MCF 10A (cell line): ENCODE results near the gene FERMT3. TPM values are rescaled to one million over a fixed set of nuclear protein-coding genes. Genes with fewer than 3 reads are reported as not detected.

ENCODE experiments used
- BruUV-seq: library from RNA; stranded (reverse); fragments of 400-500 nt; replicated peaks from 2 replicates; lab custom pipeline; 2021; lab: Mats Ljungman, UMichigan
- CTCF ChIA-PET: fragments of 300-600 bp; sonication (Branson Sonifier 250); formaldehyde crosslinking; extraction: SDS; loops from one replicate; lab custom pipeline; 2021; ENCODE audit warnings: antibody characterized with exemption, inconsistent platforms; lab: Yijun Ruan, JAX
- POLR2A ChIA-PET: fragments of 300-600, 350-650 bp; sonication (Branson Sonifier 250); formaldehyde crosslinking; extraction: SDS; loops from one replicate; lab custom pipeline; 2020; ENCODE audit warnings: antibody characterized with exemption, inconsistent platforms; lab: Yijun Ruan, JAX
- DNase-seq: peaks from one replicate; pipeline ENCODE4 v3.0.0-alpha.2; 2018; ENCODE audit not compliant: unreplicated experiment
- H3K27ac Mint-ChIP-seq: one replicate; pipeline ENCODE4 v1.8.0; 2022; ENCODE audit warnings: mild to moderate bottlenecking, low read depth, mixed read lengths; ENCODE audit not compliant: unreplicated experiment
- H3K27me3 Mint-ChIP-seq: one replicate; pipeline ENCODE4 v1.8.0; 2022; ENCODE audit warnings: mixed read lengths; ENCODE audit not compliant: insufficient read depth, unreplicated experiment
- H3K36me3 Mint-ChIP-seq: one replicate; pipeline ENCODE4 v1.8.0; 2022; ENCODE audit warnings: mild to moderate bottlenecking, moderate library complexity, mixed read lengths; ENCODE audit not compliant: insufficient read depth, unreplicated experiment
- H3K4me1 Mint-ChIP-seq: one replicate; pipeline ENCODE4 v1.8.0; 2022; ENCODE audit warnings: mixed read lengths; ENCODE audit not compliant: insufficient read depth, unreplicated experiment
- H3K4me3 Mint-ChIP-seq: one replicate; pipeline ENCODE4 v1.8.0; 2022; ENCODE audit warnings: mild to moderate bottlenecking, moderate library complexity, mixed read lengths; ENCODE audit not compliant: unreplicated experiment
- H3K9me3 Mint-ChIP-seq: one replicate; pipeline ENCODE4 v1.8.0; 2022; ENCODE audit warnings: mixed read lengths; ENCODE audit not compliant: unreplicated experiment
- intact Hi-C: fragments of 100-400 bp; cut with micrococcal nuclease; formaldehyde crosslinking; loops from 2 replicates; pipeline ENCODE4 v1.14.1; 2022
- total RNA-seq: library from RNA; stranded (reverse); gene quantifications from 2 replicates; pipeline ENCODE4 v1.2.3, GENCODE V29; 2022
- TF ChIP-seq, protein P1 (sequence below): fragments of 200-600 bp; IDR thresholded peaks from one replicate; pipeline ENCODE4 v1.8.0; 2022; ENCODE audit warnings: antibody characterized with exemption, mild to moderate bottlenecking; ENCODE audit not compliant: unreplicated experiment

FERMT3 gene
- total RNA-seq, 1 experiment from 2014 or later: 0.44 TPM

DNA sequence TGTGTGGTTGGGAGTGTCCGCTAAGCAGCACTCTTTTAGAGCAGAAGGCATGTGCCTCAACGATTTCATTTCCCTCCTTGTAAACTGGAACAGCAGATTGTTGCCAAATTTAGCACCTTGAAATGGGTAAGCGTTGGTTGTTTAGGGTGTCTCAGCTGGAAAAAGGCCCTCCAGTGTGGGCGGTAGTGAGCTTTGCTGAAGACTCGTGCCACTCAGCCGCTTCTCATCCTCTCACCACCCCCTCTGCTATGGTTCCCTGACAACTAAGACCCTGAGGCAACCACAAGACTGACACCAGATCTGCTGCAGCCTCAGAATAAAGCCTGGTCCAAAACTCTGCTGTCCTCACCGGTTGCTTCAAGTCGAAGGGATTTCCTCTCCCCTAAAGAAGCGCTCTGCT, 9.9 kb upstream of the FERMT3 start:
- DNase-seq: no peak
- intact Hi-C loops: no loop called here
- H3K27ac Mint-ChIP-seq: no peak overlapping the region
- ChIA-PET POLR2A (interaction anchor here (0.6 to 1.1 kb wide), 4 partner anchors 10 to 75 kb away, joined by 3 read pairs; partner anchors contain the start of gene FERMT3), CTCF (interaction anchor here (0.7 to 3.4 kb wide), 2 partner anchors 8 to 46 kb away, joined by 4 to 11 read pairs; no protein-coding TSS in a partner anchor)
- H3K4me1 Mint-ChIP-seq: no peaks in the 10 kb centered on the region
- H3K36me3 Mint-ChIP-seq: peaks cover 100% of the 10 kb centered on the region
- no peak overlapping the region for H3K4me3 Mint-ChIP-seq
- H3K27me3 Mint-ChIP-seq: no peaks in the 10 kb centered on the region
- BruUV-seq: no TSS peak
- TF ChIP-seq, protein P1, sequence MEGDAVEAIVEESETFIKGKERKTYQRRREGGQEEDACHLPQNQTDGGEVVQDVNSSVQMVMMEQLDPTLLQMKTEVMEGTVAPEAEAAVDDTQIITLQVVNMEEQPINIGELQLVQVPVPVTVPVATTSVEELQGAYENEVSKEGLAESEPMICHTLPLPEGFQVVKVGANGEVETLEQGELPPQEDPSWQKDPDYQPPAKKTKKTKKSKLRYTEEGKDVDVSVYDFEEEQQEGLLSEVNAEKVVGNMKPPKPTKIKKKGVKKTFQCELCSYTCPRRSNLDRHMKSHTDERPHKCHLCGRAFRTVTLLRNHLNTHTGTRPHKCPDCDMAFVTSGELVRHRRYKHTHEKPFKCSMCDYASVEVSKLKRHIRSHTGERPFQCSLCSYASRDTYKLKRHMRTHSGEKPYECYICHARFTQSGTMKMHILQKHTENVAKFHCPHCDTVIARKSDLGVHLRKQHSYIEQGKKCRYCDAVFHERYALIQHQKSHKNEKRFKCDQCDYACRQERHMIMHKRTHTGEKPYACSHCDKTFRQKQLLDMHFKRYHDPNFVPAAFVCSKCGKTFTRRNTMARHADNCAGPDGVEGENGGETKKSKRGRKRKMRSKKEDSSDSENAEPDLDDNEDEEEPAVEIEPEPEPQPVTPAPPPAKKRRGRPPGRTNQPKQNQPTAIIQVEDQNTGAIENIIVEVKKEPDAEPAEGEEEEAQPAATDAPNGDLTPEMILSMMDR: no peak
- no peaks in the 10 kb centered on the region for H3K9me3 Mint-ChIP-seq

DNA sequence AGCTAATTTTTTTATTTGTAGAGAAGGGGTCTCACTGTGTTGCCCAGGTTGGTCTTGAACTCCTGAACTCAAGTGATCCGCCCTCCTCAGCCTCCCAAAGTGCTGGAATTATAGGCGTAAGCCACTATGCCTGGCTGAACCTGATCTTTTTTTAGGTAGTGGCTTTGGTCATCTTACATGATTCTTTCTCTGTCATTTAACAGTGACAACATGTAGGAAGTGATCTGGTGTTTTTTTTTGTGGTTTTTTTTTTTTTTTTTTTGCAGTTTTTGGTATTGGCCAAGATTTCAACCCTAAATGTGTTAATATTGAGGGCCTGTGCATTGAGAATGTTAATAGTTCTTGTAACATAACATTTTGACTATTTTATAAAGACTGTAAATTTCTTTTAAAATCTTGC, 8.0 kb upstream of the FERMT3 start:
- no peaks in the 10 kb centered on the region for H3K9me3 Mint-ChIP-seq
- no peak overlapping the region for H3K27ac Mint-ChIP-seq
- intact Hi-C loops: no loop called here
- no peak for DNase-seq
- H3K4me1 Mint-ChIP-seq: peaks cover 4% of the 10 kb centered on the region
- ChIA-PET POLR2A (no interaction called here), CTCF (no interaction called here)
- H3K27me3 Mint-ChIP-seq: no peaks in the 10 kb centered on the region
- no peak overlapping the region for H3K4me3 Mint-ChIP-seq
- H3K36me3 Mint-ChIP-seq: peaks cover 100% of the 10 kb centered on the region
- no TSS peak for BruUV-seq
- TF ChIP-seq, protein P1: no peak

DNA sequence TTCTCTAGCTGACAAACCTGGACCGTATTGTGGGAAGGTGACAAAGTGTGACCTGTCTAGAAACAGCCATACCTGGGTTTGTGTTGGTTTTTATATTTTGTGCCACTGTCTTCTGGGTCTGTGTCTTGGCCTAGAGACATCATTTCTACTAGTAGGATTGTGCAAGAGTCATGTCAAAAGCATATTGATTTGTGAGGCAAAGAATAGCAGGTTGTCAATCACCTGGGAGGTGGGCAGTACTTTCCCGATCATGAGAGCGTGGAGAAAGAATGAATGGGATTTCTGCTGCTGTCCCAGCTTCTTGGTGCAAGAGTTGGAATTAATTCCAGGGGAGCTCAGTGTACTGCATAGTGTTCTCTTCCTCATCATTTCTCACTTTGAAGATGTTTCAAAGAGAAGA, 5.0 kb upstream of the FERMT3 start:
- Mint-ChIP-seq H3K27me3 (no peaks in the 10 kb centered on the region), H3K27ac (no peak overlapping the region), H3K4me1 (peaks cover 12% of the 10 kb centered on the region), H3K9me3 (no peaks in the 10 kb centered on the region), H3K4me3 (no peak overlapping the region), H3K36me3 (peaks cover 96% of the 10 kb centered on the region)
- ChIA-PET CTCF (interaction anchor here (0.5 to 1.0 kb wide), 3 partner anchors 49 to 365 kb away, joined by 3 to 4 read pairs (median 3); no protein-coding TSS in a partner anchor), POLR2A (no interaction called here)
- no TSS peak for BruUV-seq
- TF ChIP-seq, protein P1: no peak
- intact Hi-C loops: loop anchor here (5.0 kb wide), 1 partner anchor 51 kb away; the partner anchor contains the start of gene PLCB3
- no peak for DNase-seq

DNA sequence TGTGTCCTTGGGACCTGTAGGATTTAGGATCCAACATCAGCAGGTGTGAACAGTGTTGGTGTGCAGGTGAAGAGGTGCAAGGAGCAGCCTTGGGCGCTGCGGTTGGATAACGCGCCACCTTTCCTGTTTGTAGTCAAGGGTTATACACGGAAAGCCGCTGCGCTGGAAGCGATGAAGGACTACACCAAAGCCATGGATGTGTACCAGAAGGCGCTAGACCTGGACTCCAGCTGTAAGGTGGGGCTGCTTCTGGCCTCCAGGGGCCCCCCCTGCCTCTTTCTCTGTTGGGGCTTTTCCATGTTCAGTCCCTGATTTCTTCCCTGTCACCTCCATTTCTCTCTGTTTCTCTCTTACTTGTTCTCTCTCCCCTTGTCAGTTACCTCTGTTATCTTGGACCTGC, 3.5 kb upstream of the FERMT3 start:
- TF ChIP-seq, protein P1: no peak
- H3K27ac Mint-ChIP-seq: no peak overlapping the region
- no peaks in the 10 kb centered on the region for H3K9me3 Mint-ChIP-seq
- intact Hi-C loops: loop anchor here (5.0 kb wide), 1 partner anchor 49 kb away; the partner anchor contains the start of gene PLCB3
- DNase-seq: no peak
- ChIA-PET POLR2A (interaction anchor here (0.6 to 0.7 kb wide), 2 partner anchors 15 to 416 kb away, joined by 3 to 5 read pairs; no protein-coding TSS in a partner anchor), CTCF (interaction anchor here (0.8 to 4.4 kb wide), 3 partner anchors 22 to 152 kb away, joined by 3 to 51 read pairs (median 22); partner anchors contain the start of genes NUDT22 and TRPT1)
- no TSS peak for BruUV-seq
- peaks cover 87% of the 10 kb centered on the region for H3K36me3 Mint-ChIP-seq
- peaks cover 12% of the 10 kb centered on the region for H3K4me1 Mint-ChIP-seq
- no peaks in the 10 kb centered on the region for H3K27me3 Mint-ChIP-seq
- H3K4me3 Mint-ChIP-seq: no peak overlapping the region
